GM12878 (cell line): ENCODE measurements around the gene LTB4R2. TPM values are rescaled to one million over a fixed set of nuclear protein-coding genes. Genes with fewer than 3 reads are reported as not detected.

Experiments used
- ATAC-seq: fragments of 200-7000 bp; cut with Tn5 transposase; 3 replicates; pipeline ENCODE4 v1.9.1; 2020; ENCODE audit warnings: mild to moderate bottlenecking, moderate library complexity
- BruUV-seq: library from RNA; stranded (reverse); fragments of 400-500 nt; replicated peaks from 2 replicates; lab custom pipeline; 2021; lab: Mats Ljungman, UMichigan
- CTCF ChIA-PET: fragments of 300-600 bp; sonication (Branson Sonifier 250); formaldehyde crosslinking; extraction: SDS; loops from one replicate; lab custom pipeline; 2021; ENCODE audit warnings: inconsistent platforms; lab: Yijun Ruan, JAX
- POLR2A ChIA-PET: fragments of 350-600 bp; formaldehyde crosslinking; extraction: SDS; loops from one replicate; lab custom pipeline; 2021; ENCODE audit warnings: inconsistent platforms; lab: Charles Lee
- RAD21 ChIA-PET: fragments of 300-600 bp; sonication (Branson Sonifier 250); formaldehyde crosslinking; loops from one replicate; lab custom pipeline; 2023; ENCODE audit warnings: antibody characterized with exemption; ENCODE audit not compliant: unreplicated experiment; lab: Charles Lee
- SMC1A ChIA-PET: fragments of 300-600 bp; sonication (Branson Sonifier 250); formaldehyde crosslinking; loops from one replicate; lab custom pipeline; 2023; ENCODE audit not compliant: unreplicated experiment, uncharacterized antibody; lab: Charles Lee
- DNase-seq: peaks from one replicate; pipeline ENCODE4 v3.0.0-alpha.2; 2011; ENCODE audit warnings: low read depth, low spot score
- FAIRE-seq: peaks from 3 replicates; lab custom pipeline; 2011; peaks lifted over from hg19 to GRCh38; lab: Jason Lieb, UNC
- H2AFZ ChIP-seq: 2 replicates; pipeline ENCODE4 v1.6.0; 2011; ENCODE audit warnings: low read depth, low read length, control low read depth; ENCODE audit not compliant: control insufficient read depth
- H3K27ac ChIP-seq: 2 replicates; pipeline ENCODE4 v1.5.1; 2011; ENCODE audit warnings: control low read depth; ENCODE audit not compliant: control insufficient read depth, insufficient read depth
- H3K27me3 ChIP-seq, 2 experiments: replicated peaks in 1 of 2; 2 replicates each; pipeline versions ENCODE4 v1.6.0 to v1.6.1; 2011; ENCODE audit warnings: low read length in 1 of 2; ENCODE audit not compliant: control insufficient read depth in 2 of 2, insufficient read depth in 2 of 2
- H3K36me3 ChIP-seq, 2 experiments: 2 replicates each; pipeline ENCODE4 v1.5.1; 2011; ENCODE audit warnings: low read length in 1 of 2; ENCODE audit not compliant: control insufficient read depth in 2 of 2, insufficient read depth in 2 of 2
- H3K4me1 ChIP-seq: 2 replicates; pipeline ENCODE4 v1.6.1; 2011; ENCODE audit warnings: mild to moderate bottlenecking, low read length, moderate library complexity, mixed read lengths; ENCODE audit not compliant: control insufficient read depth, insufficient read depth
- H3K4me2 ChIP-seq: 2 replicates; pipeline ENCODE4 v1.6.0; 2011; ENCODE audit warnings: control low read depth; ENCODE audit not compliant: control insufficient read depth, insufficient read depth
- H3K4me3 ChIP-seq: fragments of 200-600 bp; sonication (generic); 2 replicates; pipeline ENCODE4 v1.5.1; 2016
- H3K79me2 ChIP-seq: 2 replicates; pipeline ENCODE4 v1.6.0; 2011; ENCODE audit warnings: low read length; ENCODE audit not compliant: control insufficient read depth, insufficient read depth
- H3K9ac ChIP-seq: 2 replicates; pipeline ENCODE4 v1.8.0; 2011; ENCODE audit warnings: low read length, control low read depth, mixed read lengths; ENCODE audit not compliant: control insufficient read depth, insufficient read depth
- H3K9me3 ChIP-seq: replicated peaks from 3 replicates; pipeline ENCODE4 v1.5.1; 2011; ENCODE audit warnings: mild to moderate bottlenecking, low read length; ENCODE audit not compliant: control insufficient read depth, insufficient read depth
- H4K20me1 ChIP-seq: 2 replicates; pipeline ENCODE4 v1.6.0; 2011; ENCODE audit not compliant: control insufficient read depth, insufficient read depth
- ATF7 ChIP-seq: fragments of 450-650 bp; IDR thresholded peaks from 2 replicates; pipeline ENCODE4 v1.6.1; 2016; ENCODE audit warnings: low read depth, mild to moderate bottlenecking
- BCL11A ChIP-seq: IDR thresholded peaks from 2 replicates; pipeline ENCODE4 v1.6.1; 2011; ENCODE audit warnings: low read depth, low read length
- BHLHE40 ChIP-seq, 2 experiments: fragments of 450-650 bp in 1 of 2; IDR thresholded peaks; 2 replicates each; pipeline ENCODE4 v1.6.1; 2011 to 2017; ENCODE audit warnings: low read depth in 2 of 2, borderline replicate concordance in 1 of 2, improper control_type of control experiment in 1 of 2, low read length in 1 of 2, mild to moderate bottlenecking in 1 of 2
- BMI1 ChIP-seq: fragments of 450-650 bp; IDR thresholded peaks from 2 replicates; pipeline ENCODE4 v1.6.1; 2016; ENCODE audit warnings: mild to moderate bottlenecking, moderate library complexity, borderline replicate concordance
- BRCA1 ChIP-seq: IDR thresholded peaks from 2 replicates; pipeline ENCODE4 v1.6.1; 2011; ENCODE audit warnings: low read depth, low read length, improper control_type of control experiment
- CHD2 ChIP-seq: IDR thresholded peaks from 2 replicates; pipeline ENCODE4 v1.6.1; 2011; ENCODE audit warnings: low read depth, low read length, improper control_type of control experiment, borderline replicate concordance
- DPF2 ChIP-seq: fragments of 450-650 bp; IDR thresholded peaks from 2 replicates; pipeline ENCODE4 v1.6.1; 2017; ENCODE audit warnings: mild to moderate bottlenecking
- IKZF2 ChIP-seq, 2 experiments: fragments of 450-650 bp; IDR thresholded peaks; 2 replicates each; pipeline ENCODE4 v1.6.1; 2017; ENCODE audit warnings: mild to moderate bottlenecking in 2 of 2, moderate library complexity in 2 of 2
- KDM1A ChIP-seq: fragments of 200-600 bp; sonication (generic); IDR thresholded peaks from 2 replicates; pipeline ENCODE4 v1.6.1; 2016; ENCODE audit warnings: borderline replicate concordance
- MLLT1 ChIP-seq: fragments of 450-650 bp; IDR thresholded peaks from 2 replicates; pipeline ENCODE4 v1.6.1; 2016; ENCODE audit warnings: mild to moderate bottlenecking
- MTA3 ChIP-seq: IDR thresholded peaks from 2 replicates; pipeline ENCODE4 v1.6.1; 2012; ENCODE audit warnings: low read length, inconsistent platforms, borderline replicate concordance
- PKNOX1 ChIP-seq: fragments of 450-650 bp; IDR thresholded peaks from 2 replicates; pipeline ENCODE4 v1.6.1; 2016; ENCODE audit warnings: mild to moderate bottlenecking
- POLR2AphosphoS2 ChIP-seq: IDR thresholded peaks from 2 replicates; pipeline ENCODE4 v1.6.1; 2011; ENCODE audit warnings: low read depth, mild to moderate bottlenecking, low read length, improper control_type of control experiment, moderate library complexity
- POLR2AphosphoS5 ChIP-seq: IDR thresholded peaks from 2 replicates; pipeline ENCODE4 v1.6.1; 2011; ENCODE audit warnings: mild to moderate bottlenecking, low read length, inconsistent platforms
- RAD51 ChIP-seq: fragments of 450-650 bp; IDR thresholded peaks from 2 replicates; pipeline ENCODE4 v1.6.1; 2016; ENCODE audit warnings: moderate library complexity, mild to moderate bottlenecking, inconsistent platforms
- RB1 ChIP-seq: fragments of 450-650 bp; formaldehyde crosslinking; IDR thresholded peaks from 2 replicates; pipeline ENCODE4 v1.6.1; 2017; ENCODE audit warnings: mild to moderate bottlenecking, borderline replicate concordance
- WGBS: methylation state at CpG from one replicate; pipeline ENCODE4 v1.1.6; 2016; ENCODE audit warnings: low lambda C conversion rate; ENCODE audit not compliant: insufficient replicate concordance, insufficient coverage; ENCODE audit errors: missing lambda C conversion rate; 5-methylcytosine and 5-hydroxymethylcytosine counted together
- in situ Hi-C: fragments of 300-500 bp; cut with MboI; formaldehyde crosslinking; loops from 9 replicates; pipeline ENCODE4 v1.14.3; 2018; ENCODE audit warnings: mixed read lengths
- intact Hi-C: fragments of 100-400 bp; cut with micrococcal nuclease; formaldehyde crosslinking; loops from one replicate; pipeline ENCODE4 v1.14.2; 2022; ENCODE audit not compliant: unreplicated experiment
- polyA plus RNA-seq, 11 experiments: library from polyadenylated mRNA; depleted of rRNA in 4 of 11; unstranded in 6 of 11; stranded (reverse) in 5 of 11; fragments of >200 nt; fragmentation: Nextera tagmentation in 4 of 11; fragmentation: Illumina TruSeq in 1 of 11; extraction: Ambion mirVana in 4 of 11; extraction: Trizol in 1 of 11; gene quantifications; 1 replicate in 1 of 11; 2 replicates in 10 of 11; pipeline versions ENCODE4 v1.2.1 to v1.2.3, GENCODE V29; 2011 to 2016; ENCODE audit warnings: inconsistent platforms in 2 of 11, missing spikeins in 2 of 11, low read depth in 1 of 11
- total RNA-seq, 4 experiments: library from RNA; depleted of rRNA in 3 of 4; stranded (reverse); fragments of >200 nt in 3 of 4; fragmentation: Illumina TruSeq in 1 of 4; extraction: Trizol in 1 of 4; gene quantifications; 2 replicates each; pipeline versions ENCODE4 v1.2.1 to v1.2.3, GENCODE V29; 2013 to 2021
- TF ChIP-seq, protein P1 (sequence below): fragments of 450-650 bp; IDR thresholded peaks from 2 replicates; pipeline ENCODE4 v1.6.1; 2017; ENCODE audit warnings: borderline replicate concordance
- TF ChIP-seq, protein P2 (sequence below): IDR thresholded peaks from 2 replicates; pipeline ENCODE4 v1.6.1; 2011; ENCODE audit warnings: borderline replicate concordance, low read depth, mild to moderate bottlenecking, moderate library complexity, mixed read lengths, low read length; ENCODE audit not compliant: insufficient read depth; ENCODE audit errors: extremely low read length

LTB4R2 gene
- total and polyA plus RNA-seq, 10 of the 15 experiments (the other 5 are each of a cell fraction or from before 2014, with no cell fraction given) = 0.06 to 16.0 (median 2.6) TPM

DNA sequence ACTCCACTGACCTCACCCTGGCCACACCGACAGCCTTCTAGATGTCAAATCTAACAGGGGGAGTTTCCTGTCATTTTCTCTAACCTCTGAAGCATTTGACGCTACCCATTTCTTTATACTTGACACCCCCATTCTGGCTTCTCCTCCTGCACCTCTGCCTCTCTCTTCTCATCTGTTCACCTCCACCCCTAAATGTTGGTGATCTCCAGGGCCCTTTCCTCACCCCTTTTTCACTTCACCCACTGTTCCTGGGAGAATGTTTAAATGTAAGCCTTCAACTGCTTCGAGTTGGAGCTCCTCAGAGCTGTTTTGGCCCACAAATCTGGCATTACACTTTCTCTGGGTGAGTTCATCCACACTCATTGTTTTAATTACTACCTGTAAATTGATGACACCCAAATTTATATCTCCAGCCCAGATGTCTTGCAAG, 38.1 kb upstream of the LTB4R2 start (continued):
- TF ChIP-seq POLR2AphosphoS2 (no peak), PKNOX1 (peak; percentile 68), BHLHE40 (IDR thresholded peaks at IDR 0.05; ENCODE audit: borderline replicate concordance in 1 of 2, low read depth in 2 of 2, low read length in 1 of 2) (no peak), DPF2 (no peak), RB1 (no peak), RAD51 (no peak), IKZF2 (IDR thresholded peaks at IDR 0.05) (no peak)
- TF ChIP-seq, protein P1, sequence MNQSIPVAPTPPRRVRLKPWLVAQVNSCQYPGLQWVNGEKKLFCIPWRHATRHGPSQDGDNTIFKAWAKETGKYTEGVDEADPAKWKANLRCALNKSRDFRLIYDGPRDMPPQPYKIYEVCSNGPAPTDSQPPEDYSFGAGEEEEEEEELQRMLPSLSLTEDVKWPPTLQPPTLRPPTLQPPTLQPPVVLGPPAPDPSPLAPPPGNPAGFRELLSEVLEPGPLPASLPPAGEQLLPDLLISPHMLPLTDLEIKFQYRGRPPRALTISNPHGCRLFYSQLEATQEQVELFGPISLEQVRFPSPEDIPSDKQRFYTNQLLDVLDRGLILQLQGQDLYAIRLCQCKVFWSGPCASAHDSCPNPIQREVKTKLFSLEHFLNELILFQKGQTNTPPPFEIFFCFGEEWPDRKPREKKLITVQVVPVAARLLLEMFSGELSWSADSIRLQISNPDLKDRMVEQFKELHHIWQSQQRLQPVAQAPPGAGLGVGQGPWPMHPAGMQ = peak; percentile 29; the same call in 1 of the 2 replicates

- Histone ChIP-seq H3K4me3 (peak overlapping the region; percentile 88; the same call in 1 of the 2 replicates), H3K27me3 (no peaks in the 10 kb centered on the region)
- no peak for FAIRE-seq
- TF ChIP-seq POLR2AphosphoS5 (no peak), BRCA1 (no peak), BCL11A (no peak), MTA3 (no peak), BMI1 (no peak), ATF7 (no peak), CHD2 (no peak), MLLT1 (no peak), KDM1A (no peak)
- TF ChIP-seq, protein P2, sequence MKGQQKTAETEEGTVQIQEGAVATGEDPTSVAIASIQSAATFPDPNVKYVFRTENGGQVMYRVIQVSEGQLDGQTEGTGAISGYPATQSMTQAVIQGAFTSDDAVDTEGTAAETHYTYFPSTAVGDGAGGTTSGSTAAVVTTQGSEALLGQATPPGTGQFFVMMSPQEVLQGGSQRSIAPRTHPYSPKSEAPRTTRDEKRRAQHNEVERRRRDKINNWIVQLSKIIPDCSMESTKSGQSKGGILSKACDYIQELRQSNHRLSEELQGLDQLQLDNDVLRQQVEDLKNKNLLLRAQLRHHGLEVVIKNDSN = no peak
- TF ChIP-seq, all 136 proteins: peak for 0
- ATAC-seq = no peak
- ChIA-PET POLR2A (interaction anchor here (1.1 to 10.9 kb wide), 6 partner anchors 21 to 125 kb away, joined by 3 to 171 read pairs (median 6); partner anchors contain the start of genes CHMP4A, CIDEB, RNF31 and TINF2), SMC1A (interaction anchor here (1.4 to 8.9 kb wide), 6 partner anchors 18 to 170 kb away, joined by 3 to 141 read pairs (median 7); partner anchors contain the start of genes DHRS1, NOP9, SDR39U1 and TINF2), CTCF (interaction anchor here (0.7 to 17.1 kb wide), 8 partner anchors 8 to 125 kb away, joined by 3 to 269 read pairs (median 19); partner anchors contain the start of genes CIDEB, DHRS1, IRF9 and MDP1), RAD21 (interaction anchor here (1.8 to 5.6 kb wide), 6 partner anchors 8 to 84 kb away, joined by 4 to 59 read pairs (median 18); partner anchors contain the start of genes IPO4 and TINF2)
- Histone ChIP-seq H3K79me2 (peaks cover 14% of the 10 kb centered on the region), H3K27ac (peak overlapping the region; percentile 99; the same call in 1 of the 2 replicates), H4K20me1 (no peaks in the 10 kb centered on the region), H3K4me1 (peaks cover 32% of the 10 kb centered on the region), H2AFZ (no peak overlapping the region), H3K9ac (0 out of 2 replicates have a peak overlapping the region, but pooled peaks have one; percentile 99), H3K36me3 (peaks cover 3 to 11% of the 10 kb centered on the region in 2 experiments; a peak in 3 of 4 replicates), H3K9me3 (no peaks in the 10 kb centered on the region), H3K4me2 (peak overlapping the region; percentile 35)
- DNase-seq = no peak
- intact Hi-C loops = no loop called here
- in situ Hi-C loops = no loop called here
- no TSS peak for BruUV-seq
- WGBS = 100% methylated on average over 2 of the region's 2 CpGs
Measured at GRCh38 chr14:24272467-24272866, 37.5 kb upstream of the LTB4R2 start.
